ENCODE results near the gene SEPHS2.

DNA sequence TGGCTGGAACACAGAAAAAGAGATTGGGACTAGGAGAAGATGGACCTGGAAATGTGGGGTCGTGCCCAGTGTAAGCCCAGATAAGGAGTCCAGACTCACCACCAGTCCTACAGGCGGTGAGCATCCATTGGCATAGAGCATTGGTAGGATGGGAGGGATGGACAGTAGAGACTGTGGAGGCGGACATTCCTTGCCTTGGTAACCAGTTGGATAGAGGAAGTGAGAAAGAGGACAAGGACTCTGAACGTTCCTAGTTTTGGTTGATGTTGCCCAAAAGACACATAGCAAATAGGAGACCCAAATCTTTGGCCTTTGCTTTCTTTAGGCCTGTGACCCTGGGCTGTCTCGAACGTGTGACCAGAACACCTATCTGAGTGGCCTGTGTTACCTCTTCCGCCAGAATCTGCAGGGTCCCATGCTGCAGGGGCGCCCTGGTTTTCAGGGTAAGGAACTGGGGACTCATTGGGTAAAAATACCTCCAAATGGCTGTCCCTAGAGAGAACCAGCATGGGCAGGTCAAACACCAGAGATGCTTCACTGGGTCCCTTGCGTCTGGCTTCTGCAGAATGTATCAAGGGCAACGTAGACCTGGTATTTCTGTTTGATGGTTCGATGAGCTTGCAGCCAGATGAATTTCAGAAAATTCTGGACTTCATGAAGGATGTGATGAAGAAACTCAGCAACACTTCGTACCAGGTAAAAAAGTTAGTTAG is 33.2 kb upstream of the SEPHS2 start:
- TF ChIP-seq, protein P1, sequence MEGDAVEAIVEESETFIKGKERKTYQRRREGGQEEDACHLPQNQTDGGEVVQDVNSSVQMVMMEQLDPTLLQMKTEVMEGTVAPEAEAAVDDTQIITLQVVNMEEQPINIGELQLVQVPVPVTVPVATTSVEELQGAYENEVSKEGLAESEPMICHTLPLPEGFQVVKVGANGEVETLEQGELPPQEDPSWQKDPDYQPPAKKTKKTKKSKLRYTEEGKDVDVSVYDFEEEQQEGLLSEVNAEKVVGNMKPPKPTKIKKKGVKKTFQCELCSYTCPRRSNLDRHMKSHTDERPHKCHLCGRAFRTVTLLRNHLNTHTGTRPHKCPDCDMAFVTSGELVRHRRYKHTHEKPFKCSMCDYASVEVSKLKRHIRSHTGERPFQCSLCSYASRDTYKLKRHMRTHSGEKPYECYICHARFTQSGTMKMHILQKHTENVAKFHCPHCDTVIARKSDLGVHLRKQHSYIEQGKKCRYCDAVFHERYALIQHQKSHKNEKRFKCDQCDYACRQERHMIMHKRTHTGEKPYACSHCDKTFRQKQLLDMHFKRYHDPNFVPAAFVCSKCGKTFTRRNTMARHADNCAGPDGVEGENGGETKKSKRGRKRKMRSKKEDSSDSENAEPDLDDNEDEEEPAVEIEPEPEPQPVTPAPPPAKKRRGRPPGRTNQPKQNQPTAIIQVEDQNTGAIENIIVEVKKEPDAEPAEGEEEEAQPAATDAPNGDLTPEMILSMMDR (IDR thresholded peaks at IDR 0.05): no peak
- no peak for TF ChIP-seq POLR2A (IDR thresholded peaks at IDR 0.05)
